ENCODE results near the gene SWI5. TPM values are rescaled to one million over a fixed set of nuclear protein-coding genes. Genes with fewer than 3 reads are reported as not detected.
A peak's percentile ranks its signal among the peaks of the same experiment; 100 is the strongest.

Gene SWI5
- total RNA-seq, 3 donors from 2014 or later = 18.6 to 19.5 (median 19.1) TPM

DNA sequence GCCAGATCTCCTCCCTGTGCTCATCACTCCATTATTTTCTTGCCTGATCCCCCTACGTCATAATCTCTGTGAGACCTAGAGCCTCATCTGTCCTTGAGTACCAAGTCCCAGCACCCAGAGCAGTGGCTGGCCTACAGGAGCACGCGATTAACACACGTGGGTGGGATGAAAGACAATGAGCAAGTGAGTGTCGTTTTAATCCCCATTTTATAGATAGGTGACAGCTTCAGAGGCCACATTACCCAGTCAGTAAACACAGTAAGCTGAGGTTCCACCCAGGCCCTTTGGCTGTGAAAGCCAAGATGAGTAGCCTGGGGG is 28.9 kb downstream of the SWI5 start:
- H3K4me1 Mint-ChIP-seq (ENCODE audit: low read depth) = peaks cover 2% of the 10 kb centered on the region
- H3K9me3 Mint-ChIP-seq = no peaks in the 10 kb centered on the region
- DNase-seq (no peak), ATAC-seq (no peak)
- H3K36me3 Mint-ChIP-seq (ENCODE audit: insufficient read depth) = peaks cover 7% of the 10 kb centered on the region
- H3K4me3 Mint-ChIP-seq = no peak overlapping the region
- H3K27me3 Mint-ChIP-seq (ENCODE audit: low read depth) = no peaks in the 10 kb centered on the region

GRCh38 chr9:128309551-128309950 is 33.5 kb downstream of the SWI5 start:
- DNase-seq (no peak), ATAC-seq (no peak)
- no peaks in the 10 kb centered on the region for H3K9me3 Mint-ChIP-seq
- H3K4me3 Mint-ChIP-seq = no peak overlapping the region
- H3K27me3 Mint-ChIP-seq (ENCODE audit: low read depth) = no peaks in the 10 kb centered on the region
- peaks cover 8% of the 10 kb centered on the region for H3K36me3 Mint-ChIP-seq (ENCODE audit: insufficient read depth)
- no peaks in the 10 kb centered on the region for H3K4me1 Mint-ChIP-seq (ENCODE audit: low read depth)

- no peak for DNase-seq
- Mint-ChIP-seq H3K36me3 (ENCODE audit: insufficient read depth) (peaks cover 8% of the 10 kb centered on the region), H3K4me1 (ENCODE audit: low read depth) (no peaks in the 10 kb centered on the region), H3K27me3 (ENCODE audit: low read depth) (no peaks in the 10 kb centered on the region), H3K4me3 (no peak overlapping the region), H3K9me3 (no peaks in the 10 kb centered on the region)
- no peak for ATAC-seq
Observed at GRCh38 chr9:128310461-128310860, 34.4 kb downstream of the SWI5 start.

GRCh38 chr9:128314697-128315096 is 38.6 kb downstream of the SWI5 start:
- no peaks in the 10 kb centered on the region for H3K4me1 Mint-ChIP-seq (ENCODE audit: low read depth)
- peaks cover 15% of the 10 kb centered on the region for H3K36me3 Mint-ChIP-seq (ENCODE audit: insufficient read depth)
- no peaks in the 10 kb centered on the region for H3K9me3 Mint-ChIP-seq
- DNase-seq (no peak), ATAC-seq (no peak)
- H3K4me3 Mint-ChIP-seq = no peak overlapping the region
- H3K27me3 Mint-ChIP-seq (ENCODE audit: low read depth) = no peaks in the 10 kb centered on the region

DNA sequence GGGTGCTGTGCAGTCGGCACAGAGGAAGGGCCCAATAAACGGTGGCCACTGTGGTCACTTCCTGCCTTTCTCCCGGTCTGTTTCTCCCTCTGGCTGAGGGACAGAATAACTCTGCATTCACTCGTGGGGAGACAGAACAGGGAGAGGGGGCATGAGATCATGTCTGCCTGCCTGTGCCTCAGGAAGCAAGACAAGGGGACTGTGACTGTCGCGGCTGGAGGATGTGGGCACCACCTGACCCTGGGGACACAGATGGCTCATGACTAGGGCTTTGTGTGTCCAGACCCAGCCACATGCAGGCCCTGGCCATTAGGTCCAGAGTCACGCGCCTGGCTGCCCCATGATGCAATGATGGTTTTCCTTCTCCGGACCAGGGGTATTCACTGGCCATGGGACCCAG is 40.3 kb downstream of the SWI5 start:
- DNase-seq (no peak), ATAC-seq (no peak)
- H3K27me3 Mint-ChIP-seq (ENCODE audit: low read depth) = no peaks in the 10 kb centered on the region
- H3K9me3 Mint-ChIP-seq = no peaks in the 10 kb centered on the region
- H3K36me3 Mint-ChIP-seq (ENCODE audit: insufficient read depth) = peaks cover 12% of the 10 kb centered on the region
- peaks cover under 1% of the 10 kb centered on the region for H3K4me1 Mint-ChIP-seq (ENCODE audit: low read depth)
- no peak overlapping the region for H3K4me3 Mint-ChIP-seq

GRCh38 chr9:128317629-128318028 is 41.6 kb downstream of the SWI5 start:
- no peak for ATAC-seq
- H3K27me3 Mint-ChIP-seq (ENCODE audit: low read depth) = no peaks in the 10 kb centered on the region
- no peaks in the 10 kb centered on the region for H3K9me3 Mint-ChIP-seq
- peaks cover 2% of the 10 kb centered on the region for H3K4me1 Mint-ChIP-seq (ENCODE audit: low read depth)
- no peak overlapping the region for H3K4me3 Mint-ChIP-seq
- DNase-seq = no peak
- peaks cover 12% of the 10 kb centered on the region for H3K36me3 Mint-ChIP-seq (ENCODE audit: insufficient read depth)

GRCh38 chr9:128321343-128321742 is 45.3 kb downstream of the SWI5 start:
- ATAC-seq (no peak), DNase-seq (no peak)
- Mint-ChIP-seq H3K4me1 (ENCODE audit: low read depth) (peaks cover 16% of the 10 kb centered on the region), H3K4me3 (peak overlapping the region; percentile 95), H3K36me3 (ENCODE audit: insufficient read depth) (peaks cover 16% of the 10 kb centered on the region), H3K9me3 (no peaks in the 10 kb centered on the region), H3K27me3 (ENCODE audit: low read depth) (no peaks in the 10 kb centered on the region)

GRCh38 chr9:128321879-128322403 is 45.9 kb downstream of the SWI5 start:
- Mint-ChIP-seq H3K4me3 (peak overlapping the region; percentile 95), H3K36me3 (ENCODE audit: insufficient read depth) (peaks cover 11% of the 10 kb centered on the region), H3K4me1 (ENCODE audit: low read depth) (peaks cover 16% of the 10 kb centered on the region), H3K9me3 (no peaks in the 10 kb centered on the region), H3K27me3 (ENCODE audit: low read depth) (no peaks in the 10 kb centered on the region)
- ATAC-seq = peak in 1 of 2 donors; percentile 1
- no peak for DNase-seq

DNA sequence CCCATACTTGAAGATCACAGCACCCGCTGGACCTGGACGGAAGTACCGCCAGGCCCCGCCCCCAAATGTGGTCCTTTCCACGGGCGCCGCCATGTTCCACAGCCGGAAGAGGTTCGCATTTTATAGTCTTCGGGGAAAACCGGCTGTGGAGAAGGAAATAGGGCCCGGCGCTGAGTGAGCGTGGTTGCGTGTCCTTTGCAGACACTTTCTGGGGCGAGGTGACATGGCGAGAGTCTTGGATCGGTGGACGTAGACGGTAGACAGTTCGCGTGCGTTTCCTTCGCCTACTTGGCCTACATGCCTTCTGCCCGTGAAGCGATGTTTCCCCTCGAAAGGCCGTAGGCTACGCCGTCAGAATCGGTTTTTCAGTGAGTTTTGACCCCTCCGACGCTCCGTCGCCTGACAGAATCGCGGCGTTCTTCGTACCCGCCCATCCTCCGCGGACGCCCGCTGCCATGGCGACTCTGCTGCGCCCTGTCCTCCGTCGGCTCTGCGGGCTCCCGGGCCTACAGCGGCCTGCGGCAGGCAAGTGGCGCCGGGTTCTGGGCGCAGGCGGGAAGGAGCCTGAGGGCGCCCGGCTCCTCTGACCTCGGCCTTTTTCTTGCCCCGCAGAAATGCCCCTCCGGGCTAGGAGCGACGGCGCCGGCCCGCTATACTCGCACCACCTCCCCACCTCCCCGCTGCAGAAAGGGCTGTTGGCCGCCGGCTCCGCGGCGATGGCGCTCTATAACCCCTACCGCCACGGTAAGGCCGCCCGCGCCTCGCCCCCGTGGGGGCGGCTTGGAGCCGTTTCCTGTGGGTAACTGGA is 46.5 kb downstream of the SWI5 start, which contains the start of the genes COQ4 and TRUB2:
Gene COQ4 (plus strand): TSS at position 436 of the 808 bp plus-strand sequence. CDS start 20 bp downstream, at position 456.
Gene TRUB2 (minus strand): TSS at position 44 of the 808 bp plus-strand sequence. CDS start 39 bp downstream, at position 5.
- H3K36me3 Mint-ChIP-seq (ENCODE audit: insufficient read depth) = peaks cover 9% of the 10 kb centered on the region
- no peaks in the 10 kb centered on the region for H3K9me3 Mint-ChIP-seq
- peak within 1 kb of the TSS; percentile 95 for H3K4me3 Mint-ChIP-seq
- H3K4me1 Mint-ChIP-seq (ENCODE audit: low read depth) = peaks cover 16% of the 10 kb centered on the region
- ATAC-seq (peak; percentile 88 to 89), DNase-seq (peak; percentile 89)
- H3K27me3 Mint-ChIP-seq (ENCODE audit: low read depth) = no peaks in the 10 kb centered on the region

DNA sequence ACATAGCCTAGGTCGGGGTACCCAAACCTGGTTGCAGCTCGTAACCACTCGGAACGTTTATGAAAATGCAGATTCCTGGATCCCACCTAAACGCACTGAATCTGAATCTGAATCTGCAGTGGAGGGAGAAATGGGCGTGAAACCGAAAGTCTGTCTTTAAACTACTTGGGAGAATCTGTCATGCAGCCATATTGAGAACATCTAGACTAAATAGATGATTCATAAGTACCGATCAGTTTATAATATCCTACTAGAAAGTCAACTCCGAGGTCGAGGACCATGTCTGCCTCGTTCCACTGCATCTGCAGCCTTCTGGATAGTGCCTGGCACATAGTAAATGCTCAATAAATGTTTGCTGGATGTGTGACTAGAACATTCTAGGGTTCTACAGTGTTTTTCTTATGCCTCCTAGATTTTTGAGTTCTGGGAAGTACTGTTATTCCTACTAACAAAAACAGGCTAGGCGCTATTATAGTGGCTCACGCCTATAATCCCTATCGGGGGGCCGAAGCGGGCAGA is 47.2 kb downstream of the SWI5 start:
- Mint-ChIP-seq H3K27me3 (ENCODE audit: low read depth) (no peaks in the 10 kb centered on the region), H3K9me3 (no peaks in the 10 kb centered on the region), H3K4me1 (ENCODE audit: low read depth) (peaks cover 16% of the 10 kb centered on the region), H3K36me3 (ENCODE audit: insufficient read depth) (peaks cover 12% of the 10 kb centered on the region), H3K4me3 (peak overlapping the region; percentile 95)
- ATAC-seq = peak; percentile 48 to 56
- no peak for DNase-seq

DNA sequence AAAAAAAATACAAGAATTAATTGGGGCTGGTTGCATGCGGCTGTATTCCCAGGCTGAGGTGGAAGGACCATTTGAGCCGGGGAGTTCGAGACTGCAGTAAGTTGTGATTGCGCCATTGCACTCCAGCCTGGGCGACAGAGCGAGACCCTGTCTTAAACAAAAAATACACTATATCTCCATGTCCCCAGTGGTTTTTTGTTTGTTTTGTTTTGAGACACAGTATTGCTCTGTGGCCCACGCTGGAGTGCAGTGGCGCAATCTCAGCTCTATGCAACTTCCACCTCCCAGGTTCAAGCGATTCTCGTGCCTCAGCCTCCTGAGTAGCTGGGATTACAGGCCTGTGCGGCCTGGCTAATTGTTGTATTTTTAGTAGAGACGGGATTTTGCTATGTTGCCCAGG is 47.7 kb downstream of the SWI5 start:
- Mint-ChIP-seq H3K4me3 (peak overlapping the region; percentile 95), H3K4me1 (ENCODE audit: low read depth) (peaks cover 16% of the 10 kb centered on the region), H3K9me3 (no peaks in the 10 kb centered on the region), H3K36me3 (ENCODE audit: insufficient read depth) (peaks cover 15% of the 10 kb centered on the region), H3K27me3 (ENCODE audit: low read depth) (no peaks in the 10 kb centered on the region)
- no peak for DNase-seq
- no peak for ATAC-seq

DNA sequence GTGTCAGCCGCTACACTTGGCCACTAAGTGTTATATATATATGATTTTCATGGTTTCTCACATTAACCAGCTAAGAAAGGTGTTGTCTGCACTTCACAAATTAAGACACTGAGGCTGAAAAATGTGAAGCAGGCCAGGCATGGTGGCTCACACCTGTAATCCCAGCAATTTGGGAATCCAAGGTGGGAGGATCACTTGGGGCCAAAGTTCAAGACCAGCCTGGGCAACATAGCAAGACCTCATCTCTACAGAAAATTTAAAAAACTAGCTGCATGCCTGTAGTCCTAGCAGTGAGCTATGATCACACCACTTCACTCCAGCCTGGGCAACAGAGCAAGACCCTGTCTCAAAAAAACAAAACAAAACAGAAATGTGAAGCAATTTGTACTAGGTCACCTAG is 48.3 kb downstream of the SWI5 start:
- no peak for ATAC-seq

GRCh38 chr9:128325629-128326028 is 49.6 kb downstream of the SWI5 start:
- Mint-ChIP-seq H3K27me3 (ENCODE audit: low read depth) (no peaks in the 10 kb centered on the region), H3K4me1 (ENCODE audit: low read depth) (peaks cover 16% of the 10 kb centered on the region), H3K36me3 (ENCODE audit: insufficient read depth) (peaks cover 15% of the 10 kb centered on the region), H3K9me3 (no peaks in the 10 kb centered on the region), H3K4me3 (peak overlapping the region; percentile 19)
- DNase-seq (no peak), ATAC-seq (no peak)

More for the DNA sequence above, 48.3 kb downstream of the SWI5 start:
- no peaks in the 10 kb centered on the region for H3K9me3 Mint-ChIP-seq
- peaks cover 16% of the 10 kb centered on the region for H3K4me1 Mint-ChIP-seq (ENCODE audit: low read depth)
- peak overlapping the region; percentile 95 for H3K4me3 Mint-ChIP-seq
- DNase-seq = no peak
- H3K36me3 Mint-ChIP-seq (ENCODE audit: insufficient read depth) = peaks cover 15% of the 10 kb centered on the region
- H3K27me3 Mint-ChIP-seq (ENCODE audit: low read depth) = no peaks in the 10 kb centered on the region

DNA sequence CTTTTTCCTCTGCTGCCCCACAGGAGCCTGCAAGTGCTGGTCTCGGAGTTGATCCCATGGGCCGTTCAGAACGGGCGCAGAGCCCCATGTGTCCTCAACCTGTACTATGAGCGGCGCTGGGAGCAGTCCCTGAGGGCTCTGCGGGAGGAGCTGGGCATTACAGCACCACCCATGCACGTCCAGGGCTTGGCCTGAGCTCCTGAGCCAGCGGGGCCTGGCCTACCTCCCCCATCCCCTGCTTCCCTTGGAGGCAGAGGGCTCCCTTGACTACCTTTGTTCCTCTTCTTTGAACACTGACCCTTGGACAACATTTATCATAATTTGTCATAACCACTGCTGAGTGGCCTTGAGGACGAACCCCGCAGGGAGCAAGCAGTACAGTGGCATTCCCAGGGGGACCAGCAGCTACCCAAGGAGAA is 57.4 kb downstream of the SWI5 start:
- Mint-ChIP-seq H3K9me3 (no peaks in the 10 kb centered on the region), H3K36me3 (ENCODE audit: insufficient read depth) (peaks cover 9% of the 10 kb centered on the region), H3K27me3 (ENCODE audit: low read depth) (no peaks in the 10 kb centered on the region), H3K4me1 (ENCODE audit: low read depth) (no peaks in the 10 kb centered on the region), H3K4me3 (no peak overlapping the region)
- no peak for ATAC-seq
- DNase-seq = no peak

DNA sequence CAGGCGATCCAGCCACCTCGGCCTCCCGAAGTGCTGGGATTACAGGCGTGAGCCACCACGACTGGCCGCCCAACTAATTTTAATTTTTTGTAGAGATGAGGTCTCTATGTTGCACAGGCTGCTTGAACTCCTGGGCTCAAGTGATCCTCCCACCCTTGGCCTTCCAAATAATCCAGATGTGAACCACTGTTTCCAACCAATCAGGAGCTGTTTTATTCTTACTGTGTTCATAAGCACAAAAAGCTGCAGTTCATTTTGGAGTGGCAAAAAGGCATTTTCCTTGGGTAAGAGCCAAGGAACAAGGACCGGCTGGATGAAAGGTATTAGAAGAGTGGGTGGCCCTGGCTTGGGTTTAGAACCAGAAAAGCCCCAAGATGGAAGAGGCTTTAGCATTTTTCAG is 59.1 kb downstream of the SWI5 start:
- H3K36me3 Mint-ChIP-seq (ENCODE audit: insufficient read depth) = peaks cover 7% of the 10 kb centered on the region
- H3K4me1 Mint-ChIP-seq (ENCODE audit: low read depth) = peaks cover 3% of the 10 kb centered on the region
- no peaks in the 10 kb centered on the region for H3K27me3 Mint-ChIP-seq (ENCODE audit: low read depth)
- DNase-seq (no peak), ATAC-seq (no peak)
- H3K4me3 Mint-ChIP-seq = no peak overlapping the region
- no peaks in the 10 kb centered on the region for H3K9me3 Mint-ChIP-seq

Data from activated T-cell treated with anti-CD3 and anti-CD28 coated beads, Interleukin-2, amount 50 U/mL, for 4 hours (primary cell).